Retina (tissue), 1 donor: ENCODE measurements around the gene NRXN3.

Experiments used
- DNase-seq: peaks from one replicate; pipeline ENCODE4 v3.0.0-alpha.2; 2016

The NRXN3 gene

GRCh38 chr14:79271122-79271521 is 1100.9 kb downstream of the NRXN3 start:
- DNase-seq, result no peak

GRCh38 chr14:79274641-79275291 is 1104.6 kb downstream of the NRXN3 start:
- DNase-seq, result no peak

- DNase-seq, result no peak
Measured at GRCh38 chr14:79275292-79275655, 1105.1 kb downstream of the NRXN3 start.

- DNase-seq, result no peak
Measured at GRCh38 chr14:79278286-79278797, 1108.2 kb downstream of the NRXN3 start.

- peak; percentile 92 for DNase-seq
Measured at GRCh38 chr14:79278798-79279644, 1108.8 kb downstream of the NRXN3 start.

- DNase-seq, result peak; percentile 72
Measured at GRCh38 chr14:79279645-79280597, 1109.7 kb downstream of the NRXN3 start.

- DNase-seq, result peak; percentile 16
Measured at GRCh38 chr14:79281244-79282152, 1111.3 kb downstream of the NRXN3 start.

- DNase-seq, result no peak
Measured at GRCh38 chr14:79284621-79285020, 1114.4 kb downstream of the NRXN3 start.

- no peak for DNase-seq
Measured at GRCh38 chr14:79285263-79285662, 1115.1 kb downstream of the NRXN3 start.

GRCh38 chr14:79287976-79288375 is 1117.8 kb downstream of the NRXN3 start:
- DNase-seq, result no peak

- DNase-seq, result no peak
Measured at GRCh38 chr14:79293482-79294177, 1123.5 kb downstream of the NRXN3 start.

GRCh38 chr14:79294499-79294898 is 1124.3 kb downstream of the NRXN3 start:
- no peak for DNase-seq

GRCh38 chr14:79295385-79295784 is 1125.2 kb downstream of the NRXN3 start:
- no peak for DNase-seq

- no peak for DNase-seq
Measured at GRCh38 chr14:79298373-79298772, 1128.2 kb downstream of the NRXN3 start.

- DNase-seq, result no peak
Measured at GRCh38 chr14:79299162-79299561, 1129.0 kb downstream of the NRXN3 start.

- DNase-seq, result no peak
Measured at GRCh38 chr14:79304279-79304678, 1134.1 kb downstream of the NRXN3 start.

GRCh38 chr14:79306546-79306945 is 1136.4 kb downstream of the NRXN3 start:
- DNase-seq, result no peak

- DNase-seq, result no peak
Measured at GRCh38 chr14:79318371-79318770, 1148.2 kb downstream of the NRXN3 start.

- no peak for DNase-seq
Measured at GRCh38 chr14:79320561-79320960, 1150.4 kb downstream of the NRXN3 start.

- DNase-seq, result no peak
Measured at GRCh38 chr14:79321070-79321469, 1150.9 kb downstream of the NRXN3 start.

GRCh38 chr14:79325071-79325470 is 1154.9 kb downstream of the NRXN3 start:
- peak; percentile 13 for DNase-seq
